GM23338 (cell line): ENCODE measurements around the gene CATSPERE. TPM values are rescaled to one million over a fixed set of nuclear protein-coding genes. Genes with fewer than 3 reads are reported as not detected.
A peak's percentile ranks its signal among the peaks of the same experiment; 100 is the strongest.
"Not testable (repeated sequence)": the region's sequence is repeated elsewhere in the genome, so short reads cannot be mapped to it uniquely, and the experiment has no call there.

Experiments used
- ATAC-seq: fragments of 200-7000 bp; cut with Tn5 transposase; 3 replicates; pipeline ENCODE4 v1.9.1; 2020
- DNase-seq: peaks from one replicate; pipeline ENCODE4 v3.0.0-alpha.2; 2015; ENCODE audit warnings: low spot score
- H2AFZ ChIP-seq: fragments of 200-600 bp; sonication (generic); 2 replicates; pipeline ENCODE4 v1.8.0; 2016; ENCODE audit warnings: antibody characterized with exemption, mild to moderate bottlenecking, moderate library complexity
- H3F3A ChIP-seq: fragments of 200-600 bp; sonication (generic); replicated peaks from 2 replicates; pipeline ENCODE4 v1.8.0; 2017; ENCODE audit warnings: antibody characterized with exemption, mixed run types, low read depth
- H3K27ac ChIP-seq: fragments of 200-600 bp; sonication (generic); 2 replicates; pipeline ENCODE4 v1.6.1; 2016; ENCODE audit warnings: low read depth
- H3K27me3 ChIP-seq: fragments of 200-600 bp; sonication (generic); 2 replicates; pipeline ENCODE4 v1.8.0; 2016; ENCODE audit warnings: mild to moderate bottlenecking, mixed run types, moderate library complexity; ENCODE audit not compliant: insufficient read depth
- H3K36me3 ChIP-seq: fragments of 200-600 bp; sonication (generic); 2 replicates; pipeline ENCODE4 v1.8.0; 2016; ENCODE audit warnings: mild to moderate bottlenecking; ENCODE audit not compliant: insufficient read depth
- H3K4me1 ChIP-seq: fragments of 200-600 bp; sonication (generic); 2 replicates; pipeline ENCODE4 v1.8.0; 2016; ENCODE audit warnings: mild to moderate bottlenecking, moderate library complexity; ENCODE audit not compliant: insufficient read depth
- H3K4me2 ChIP-seq: fragments of 200-600 bp; sonication (generic); 2 replicates; pipeline ENCODE4 v1.7.1; 2017; ENCODE audit warnings: mixed run types
- H3K4me3 ChIP-seq: fragments of 200-600 bp; sonication (generic); 2 replicates; pipeline ENCODE4 v1.6.1; 2016; ENCODE audit warnings: mixed run types
- H3K79me2 ChIP-seq: fragments of 200-600 bp; sonication (generic); replicated peaks from 2 replicates; pipeline ENCODE4 v1.8.0; 2017; ENCODE audit warnings: mild to moderate bottlenecking; ENCODE audit not compliant: insufficient read depth
- H3K9me2 ChIP-seq: fragments of 200-600 bp; sonication (generic); 2 replicates; pipeline ENCODE4 v1.8.0; 2017; ENCODE audit not compliant: insufficient read depth
- H4K20me1 ChIP-seq: fragments of 200-600 bp; sonication (generic); replicated peaks from 2 replicates; pipeline ENCODE4 v1.8.0; 2017; ENCODE audit warnings: mild to moderate bottlenecking; ENCODE audit not compliant: insufficient read depth
- H3K27ac Mint-ChIP-seq: 2 replicates; pipeline ENCODE4 v1.8.0; 2020; ENCODE audit warnings: inconsistent platforms, mild to moderate bottlenecking, moderate library complexity, mixed read lengths
- H3K27me3 Mint-ChIP-seq: 3 replicates; pipeline ENCODE4 v1.8.0; 2022; ENCODE audit warnings: low read depth, mild to moderate bottlenecking, moderate library complexity, mixed read lengths, inconsistent platforms; ENCODE audit not compliant: insufficient read depth, poor library complexity
- H3K36me3 Mint-ChIP-seq: 3 replicates; pipeline ENCODE4 v1.8.0; 2021; ENCODE audit warnings: low read depth, mild to moderate bottlenecking, inconsistent platforms, moderate library complexity, mixed read lengths
- H3K4me1 Mint-ChIP-seq: 3 replicates; pipeline ENCODE4 v1.8.0; 2020; ENCODE audit warnings: mild to moderate bottlenecking, inconsistent platforms, mixed read lengths
- H3K4me3 Mint-ChIP-seq: 3 replicates; pipeline ENCODE4 v1.8.0; 2021; ENCODE audit warnings: moderate library complexity, mild to moderate bottlenecking, inconsistent platforms, mixed read lengths
- H3K9me3 Mint-ChIP-seq: 3 replicates; pipeline ENCODE4 v1.8.0; 2020; ENCODE audit warnings: moderate library complexity, mild to moderate bottlenecking, inconsistent platforms, mixed read lengths
- EZH2phosphoT487 ChIP-seq: fragments of 200-600 bp; sonication (generic); IDR thresholded peaks from one replicate; pipeline ENCODE4 v1.8.1; 2018; ENCODE audit warnings: antibody characterized with exemption; ENCODE audit not compliant: unreplicated experiment
- REST ChIP-seq: IDR thresholded peaks from one replicate; pipeline ENCODE4 v1.6.1; 2018; ENCODE audit warnings: antibody characterized with exemption; ENCODE audit not compliant: unreplicated experiment
- ZNF114 ChIP-seq: fragments of 250-450 bp; sonication (Bioruptor Pico); IDR thresholded peaks from 2 replicates; pipeline ENCODE4 v1.5.0; 2020; ENCODE audit warnings: mild to moderate bottlenecking, moderate library complexity
- ZNF331 ChIP-seq: fragments of 250-450 bp; sonication (Bioruptor Pico); IDR thresholded peaks from 2 replicates; pipeline ENCODE4 v1.5.0; 2020; ENCODE audit warnings: low read depth, mild to moderate bottlenecking, moderate library complexity
- polyA plus RNA-seq: library from polyadenylated mRNA; unstranded; fragments of >200 nt; fragmentation: Nextera tagmentation; extraction: Ambion mirVana; gene quantifications from 2 replicates; pipeline ENCODE4 v1.2.1, GENCODE V29; 2016
- total RNA-seq: library from RNA; depleted of rRNA; stranded (reverse); fragments of >200 nt; shearing (Covaris generic); gene quantifications from 2 replicates; pipeline ENCODE4 v1.2.3, GENCODE V29; 2014
- TF ChIP-seq, protein P1 (sequence below): IDR thresholded peaks from 2 replicates; pipeline ENCODE4 v1.6.1; 2016; ENCODE audit warnings: antibody characterized with exemption

Gene CATSPERE
- total and polyA plus RNA-seq, 2 experiments from 2014 or later = 0.70 TPM; not detected in 1

DNA sequence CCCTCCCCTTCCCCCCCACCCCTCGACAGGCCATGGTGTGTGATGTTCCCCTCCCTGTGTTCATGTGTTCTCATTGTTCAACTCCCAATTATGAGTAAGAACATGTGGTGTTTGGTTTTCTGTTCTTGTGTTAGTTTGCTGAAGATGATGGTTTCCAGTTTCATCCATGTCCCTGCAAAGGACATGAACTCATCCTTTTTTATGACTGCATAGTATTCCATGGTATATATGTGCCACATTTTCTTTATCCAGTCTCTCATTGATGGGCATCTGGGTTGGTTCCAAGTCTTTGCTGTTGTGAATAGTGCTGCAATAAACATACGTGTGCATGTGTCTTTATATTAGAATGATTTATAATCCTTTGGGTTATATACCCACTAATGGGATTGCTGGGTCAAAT, 38.4 kb downstream of the CATSPERE start:
- H3K27ac ChIP-seq, H4K20me1 ChIP-seq, H2AFZ ChIP-seq, H3K4me2 ChIP-seq, H3K27me3 ChIP-seq, H3K4me3 Mint-ChIP-seq, H3K9me2 ChIP-seq, H3K27me3 Mint-ChIP-seq, H3F3A ChIP-seq, H3K27ac Mint-ChIP-seq, H3K36me3 ChIP-seq, H3K36me3 Mint-ChIP-seq, H3K4me1 ChIP-seq, ATAC-seq, DNase-seq, H3K4me3 ChIP-seq, H3K79me2 ChIP-seq: not testable (repeated sequence)
- Mint-ChIP-seq H3K9me3 (peaks cover 18% of the 10 kb centered on the region), H3K4me1 (peaks cover 13% of the 10 kb centered on the region; the same call in 2 of the 3 replicates)

DNA sequence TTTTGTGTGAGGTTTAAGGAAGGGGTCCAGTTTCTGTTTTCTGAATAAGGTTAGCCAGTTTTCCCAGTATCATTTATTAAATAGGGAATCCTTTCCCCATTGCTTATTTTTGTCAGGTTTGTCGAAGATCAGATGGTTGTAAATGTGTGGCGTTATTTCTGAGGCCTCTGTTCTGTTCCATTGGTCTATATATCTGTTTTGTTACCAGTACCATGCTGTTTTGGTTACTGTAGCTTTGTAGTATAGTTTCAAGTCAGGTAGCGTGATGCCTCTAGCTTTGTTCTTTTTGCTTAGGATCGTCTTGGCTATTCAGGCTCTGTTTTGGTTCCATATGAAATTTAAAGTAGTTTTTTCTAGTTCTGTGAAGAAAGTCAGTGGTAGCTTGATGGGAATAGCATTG, 39.4 kb downstream of the CATSPERE start:
- H3K36me3 ChIP-seq, H3K4me3 Mint-ChIP-seq, H3K4me3 ChIP-seq, H3K27ac Mint-ChIP-seq, H3F3A ChIP-seq, H3K9me2 ChIP-seq, H3K79me2 ChIP-seq, H3K36me3 Mint-ChIP-seq, H3K4me1 ChIP-seq, DNase-seq, H2AFZ ChIP-seq, H3K27me3 ChIP-seq, H3K27ac ChIP-seq, H4K20me1 ChIP-seq, H3K4me2 ChIP-seq, H3K27me3 Mint-ChIP-seq, ATAC-seq: not testable (repeated sequence)
- peaks cover 18% of the 10 kb centered on the region for H3K9me3 Mint-ChIP-seq
- peaks cover 13% of the 10 kb centered on the region; the same call in 2 of the 3 replicates for H3K4me1 Mint-ChIP-seq

- H3K27ac Mint-ChIP-seq = no peak overlapping the region
- peaks cover 9% of the 10 kb centered on the region; the same call in 2 of the 3 replicates for H3K4me1 Mint-ChIP-seq
- no peaks in the 10 kb centered on the region for H3K79me2 ChIP-seq
- no peak overlapping the region for H3K4me3 ChIP-seq
- no peak overlapping the region for H3K4me2 ChIP-seq
- peaks cover 19% of the 10 kb centered on the region for H3K9me3 Mint-ChIP-seq
- TF ChIP-seq EZH2phosphoT487 (no peak), ZNF114 (CRISPR knock-in tag) (no peak), REST (no peak), ZNF331 (CRISPR knock-in tag) (no peak)
- TF ChIP-seq, protein P1, sequence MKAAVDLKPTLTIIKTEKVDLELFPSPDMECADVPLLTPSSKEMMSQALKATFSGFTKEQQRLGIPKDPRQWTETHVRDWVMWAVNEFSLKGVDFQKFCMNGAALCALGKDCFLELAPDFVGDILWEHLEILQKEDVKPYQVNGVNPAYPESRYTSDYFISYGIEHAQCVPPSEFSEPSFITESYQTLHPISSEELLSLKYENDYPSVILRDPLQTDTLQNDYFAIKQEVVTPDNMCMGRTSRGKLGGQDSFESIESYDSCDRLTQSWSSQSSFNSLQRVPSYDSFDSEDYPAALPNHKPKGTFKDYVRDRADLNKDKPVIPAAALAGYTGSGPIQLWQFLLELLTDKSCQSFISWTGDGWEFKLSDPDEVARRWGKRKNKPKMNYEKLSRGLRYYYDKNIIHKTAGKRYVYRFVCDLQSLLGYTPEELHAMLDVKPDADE = no peak
- H3K4me3 Mint-ChIP-seq = no peak overlapping the region
- H3K27me3 Mint-ChIP-seq = no peaks in the 10 kb centered on the region
- H2AFZ ChIP-seq = peak overlapping the region; percentile 74; the same call in 1 of the 2 replicates
- H3K27ac ChIP-seq = no peak overlapping the region
- no peaks in the 10 kb centered on the region for H3K9me2 ChIP-seq
- ATAC-seq = no peak
- peaks cover 5% of the 10 kb centered on the region; the same call in 1 of the 2 replicates for H3K4me1 ChIP-seq
- no peaks in the 10 kb centered on the region for H4K20me1 ChIP-seq
- no peaks in the 10 kb centered on the region for H3K36me3 ChIP-seq
- H3K36me3 Mint-ChIP-seq = peaks cover 7% of the 10 kb centered on the region; the same call in 2 of the 3 replicates
- peak; percentile 24 for DNase-seq
- no peaks in the 10 kb centered on the region for H3F3A ChIP-seq
- H3K27me3 ChIP-seq = no peaks in the 10 kb centered on the region
Observed at GRCh38 chr1:244502630-244503029, 41.6 kb downstream of the CATSPERE start.
